ENCODE data around the gene RBM17. TPM values are rescaled to one million over a fixed set of nuclear protein-coding genes. Genes with fewer than 3 reads are reported as not detected.
A peak's percentile ranks its signal among the peaks of the same experiment; 100 is the strongest.

The RBM17 gene
- total and polyA plus RNA-seq, 2 of the 13 experiments (the other 11 are each of a cell fraction or from before 2014, with no cell fraction given): 30.7 to 77.5 TPM

- TF ChIP-seq ZBTB25 (CRISPR knock-in tag; IDR thresholded peaks at IDR 0.05): no peak
- TF ChIP-seq PHF8 (CRISPR knock-in tag; IDR thresholded peaks at IDR 0.05): 0 out of 2 replicates have a peak, but pooled peaks have one; percentile 7
- no peak for TF ChIP-seq HDAC6 (IDR thresholded peaks at IDR 0.05; ENCODE audit: low read depth, low read length)
- TF ChIP-seq ZBTB14 (CRISPR knock-in tag; IDR thresholded peaks at IDR 0.05): no peak
- peak; percentile 27 for TF ChIP-seq PTBP1 (IDR thresholded peaks at IDR 0.05; ENCODE audit: low read depth, low read length, poor library complexity, severe bottlenecking)
- TF ChIP-seq FOXP1 (IDR thresholded peaks at IDR 0.05): no peak
- TF ChIP-seq FOXP1 (CRISPR knock-in tag; IDR thresholded peaks at IDR 0.05): no peak
- peak; percentile 47; the same call in 1 of the 2 replicates for TF ChIP-seq MXD1 (CRISPR knock-in tag; IDR thresholded peaks at IDR 0.05)
- TF ChIP-seq ZNF263 (CRISPR knock-in tag; IDR thresholded peaks at IDR 0.05): 0 out of 2 replicates have a peak, but pooled peaks have one; percentile 25
- TF ChIP-seq NFKBIZ (CRISPR knock-in tag; IDR thresholded peaks at IDR 0.05): no peak
- no peak for TF ChIP-seq ZNF34 (CRISPR knock-in tag; IDR thresholded peaks at IDR 0.05; ENCODE audit: borderline replicate concordance)
- TF ChIP-seq SRY (CRISPR knock-in tag; IDR thresholded peaks at IDR 0.05): 0 out of 2 replicates have a peak, but pooled peaks have one; percentile 0
- TF ChIP-seq ARID4A (CRISPR knock-in tag; IDR thresholded peaks at IDR 0.05; ENCODE audit: borderline replicate concordance): peak; percentile 7; the same call in 1 of the 2 replicates
- no peak for TF ChIP-seq ZNF530 (CRISPR knock-in tag; IDR thresholded peaks at IDR 0.05; ENCODE audit: low read depth)
- TF ChIP-seq SIN3A (IDR thresholded peaks at IDR 0.05; ENCODE audit: borderline replicate concordance, low read depth, low read length): 0 out of 2 replicates have a peak, but pooled peaks have one; percentile 24
- peak; percentile 71 for TF ChIP-seq ZNF687 (CRISPR knock-in tag; IDR thresholded peaks at IDR 0.05)
Observed at GRCh38 chr10:6089334-6090219, 743 bp downstream of the RBM17 start (continued).

All from HepG2 (cell line).